SK-N-SH (cell line): Measurements from ENCODE around the gene OMP. TPM values are rescaled to one million over a fixed set of nuclear protein-coding genes. Genes with fewer than 3 reads are reported as not detected.

Experiments
- CTCF ChIA-PET: fragments of 300-600, 350-600 bp; formaldehyde crosslinking; extraction: SDS; loops from one replicate; lab custom pipeline; 2021; lab: Yijun Ruan, JAX
- POLR2A ChIA-PET: fragments of 350-600 bp; sonication (Branson Sonifier 250); formaldehyde crosslinking; extraction: SDS; loops from one replicate; lab custom pipeline; 2020; ENCODE audit warnings: antibody characterized with exemption, inconsistent platforms; lab: Yijun Ruan, JAX
- DNase-seq: peaks from one replicate; pipeline ENCODE4 v3.0.0; 2012
- H2AFZ ChIP-seq: fragments of 200-600 bp; sonication (generic); 2 replicates; pipeline ENCODE4 v1.8.1; 2016; ENCODE audit warnings: antibody characterized with exemption, mild to moderate bottlenecking, low read depth
- H3F3A ChIP-seq: fragments of 200-600 bp; sonication (generic); replicated peaks from 2 replicates; pipeline ENCODE3; 2016; ENCODE audit warnings: antibody characterized with exemption, mild to moderate bottlenecking; ENCODE audit not compliant: insufficient read depth
- H3K27ac ChIP-seq, 2 experiments: fragments of 200-500 bp in 1 of 2; fragments of 200-600 bp in 1 of 2; sonication (Bioruptor generic) in 1 of 2; sonication (generic), shearing (Covaris generic) in 1 of 2; 2 replicates each; pipeline versions ENCODE4 v1.5.1 to v1.6.1; 2014 to 2016; ENCODE audit warnings: low read depth in 2 of 2, inconsistent platforms in 1 of 2, low read length in 1 of 2, mild to moderate bottlenecking in 1 of 2, mixed read lengths in 1 of 2
- H3K27me3 ChIP-seq: fragments of 200-600 bp; sonication (generic), shearing (Covaris generic); 2 replicates; pipeline ENCODE4 v1.6.1; 2016; ENCODE audit warnings: mixed run types; ENCODE audit not compliant: insufficient read depth
- H3K36me3 ChIP-seq, 2 experiments: fragments of 200-500 bp in 1 of 2; fragments of 200-600 bp in 1 of 2; sonication (Bioruptor generic) in 1 of 2; sonication (generic) in 1 of 2; replicated peaks in 1 of 2; 2 replicates each; pipeline versions ENCODE3 to v1.5.1; 2014 to 2016; ENCODE audit warnings: low read length in 1 of 2, mild to moderate bottlenecking in 1 of 2; ENCODE audit not compliant: insufficient read depth in 2 of 2, control insufficient read depth in 1 of 2
- H3K4me1 ChIP-seq, 2 experiments: fragments of 200-500 bp in 1 of 2; fragments of 200-600 bp in 1 of 2; sonication (Bioruptor generic) in 1 of 2; sonication (generic), shearing (Covaris generic) in 1 of 2; 2 replicates each; pipeline versions ENCODE4 v1.5.1 to v1.6.1; 2014 to 2016; ENCODE audit warnings: low read depth in 1 of 2, low read length in 1 of 2, mixed run types in 1 of 2; ENCODE audit not compliant: insufficient read depth in 2 of 2, control insufficient read depth in 1 of 2
- H3K4me2 ChIP-seq: fragments of 200-600 bp; sonication (generic), shearing (Covaris generic); 2 replicates; pipeline ENCODE4 v1.6.1; 2017; ENCODE audit warnings: mixed run types
- H3K4me3 ChIP-seq, 2 experiments: fragments of 200-500 bp in 1 of 2; fragments of 200-600 bp in 1 of 2; sonication (Bioruptor generic) in 1 of 2; sonication (generic), shearing (Covaris generic) in 1 of 2; 2 replicates each; pipeline versions ENCODE4 v1.5.1 to v1.8.1; 2014 to 2016; ENCODE audit warnings: low read depth in 2 of 2, inconsistent platforms in 1 of 2, low read length in 1 of 2, mild to moderate bottlenecking in 1 of 2, mixed read lengths in 1 of 2, moderate library complexity in 1 of 2
- H3K79me2 ChIP-seq: fragments of 200-600 bp; sonication (generic); 2 replicates; pipeline ENCODE4 v1.8.1; 2017; ENCODE audit warnings: mild to moderate bottlenecking; ENCODE audit not compliant: insufficient read depth
- H3K9ac ChIP-seq: fragments of 200-600 bp; sonication (generic); 2 replicates; pipeline ENCODE4 v1.6.1; 2017; ENCODE audit warnings: mixed run types
- H3K9me2 ChIP-seq: fragments of 200-600 bp; sonication (generic); 2 replicates; pipeline ENCODE4 v1.6.1; 2017; ENCODE audit warnings: mixed run types
- H3K9me3 ChIP-seq: fragments of 200-600 bp; sonication (generic); 2 replicates; pipeline ENCODE4 v1.6.1; 2017; ENCODE audit warnings: mixed run types, mild to moderate bottlenecking, moderate library complexity
- H4K20me1 ChIP-seq: fragments of 200-600 bp; sonication (generic); 2 replicates; pipeline ENCODE4 v1.6.1; 2017; ENCODE audit warnings: mild to moderate bottlenecking, mixed run types; ENCODE audit not compliant: insufficient read depth
- CHD2 ChIP-seq: fragments of 150-350 bp; IDR thresholded peaks from 2 replicates; pipeline ENCODE4 v1.6.1; 2018; ENCODE audit warnings: low read length; ENCODE audit not compliant: partially characterized antibody
- FOSL2 ChIP-seq: IDR thresholded peaks from 2 replicates; pipeline ENCODE4 v1.4.0; 2012; ENCODE audit warnings: low read depth, mild to moderate bottlenecking, moderate library complexity, borderline replicate concordance
- FOXJ3 ChIP-seq: sonication (generic); formaldehyde crosslinking; IDR thresholded peaks from 2 replicates; pipeline ENCODE4 v1.5.1; 2020; ENCODE audit warnings: mild to moderate bottlenecking, missing genetic modification reagents
- GATA2 ChIP-seq: sonication (generic); formaldehyde crosslinking; IDR thresholded peaks from 2 replicates; pipeline ENCODE4 v1.5.0; 2020; ENCODE audit warnings: mild to moderate bottlenecking, missing genetic modification reagents
- IRF3 ChIP-seq: fragments of 150-350 bp; IDR thresholded peaks from 2 replicates; pipeline ENCODE4 v1.6.1; 2016; ENCODE audit warnings: mild to moderate bottlenecking, low read depth, low read length
- MEF2A ChIP-seq: IDR thresholded peaks from 2 replicates; pipeline ENCODE4 v1.4.0; 2012; ENCODE audit warnings: low read depth, borderline replicate concordance
- MXI1 ChIP-seq: IDR thresholded peaks from 2 replicates; pipeline ENCODE4 v1.6.1; 2012; ENCODE audit warnings: mild to moderate bottlenecking, low read depth, low read length, improper control_type of control experiment
- POLR2AphosphoS5 ChIP-seq: IDR thresholded peaks from 2 replicates; pipeline ENCODE4 v1.6.1; 2012; ENCODE audit warnings: low read depth, low read length
- RFX5 ChIP-seq: IDR thresholded peaks from 2 replicates; pipeline ENCODE4 v1.6.1; 2012; ENCODE audit warnings: mild to moderate bottlenecking, improper control_type of control experiment, low read length
- RXRA ChIP-seq: IDR thresholded peaks from 2 replicates; pipeline ENCODE4 v1.4.0; 2012; ENCODE audit warnings: low read depth, mild to moderate bottlenecking, borderline replicate concordance
- SIN3A ChIP-seq: IDR thresholded peaks from 2 replicates; pipeline ENCODE4 v1.6.1; 2012; ENCODE audit warnings: low read depth, mild to moderate bottlenecking, low read length, moderate library complexity, borderline replicate concordance
- TAF1 ChIP-seq: IDR thresholded peaks from 2 replicates; pipeline ENCODE4 v1.6.1; 2012; ENCODE audit warnings: low read depth, mild to moderate bottlenecking, low read length, moderate library complexity, borderline replicate concordance
- TEAD4 ChIP-seq: IDR thresholded peaks from 2 replicates; pipeline ENCODE4 v1.4.0; 2012; ENCODE audit warnings: mild to moderate bottlenecking, borderline replicate concordance; ENCODE audit not compliant: insufficient read depth
- WGBS: methylation state at CpG from one replicate; pipeline ENCODE4 v1.1.6; 2017; ENCODE audit warnings: low lambda C conversion rate; 5-methylcytosine and 5-hydroxymethylcytosine counted together
- polyA plus RNA-seq, 3 experiments: library from polyadenylated mRNA; depleted of rRNA; stranded (reverse); fragments of >200 nt; gene quantifications; 2 replicates each; pipeline ENCODE4 v1.2.3, GENCODE V29; 2012
- TF ChIP-seq, protein P1 (sequence below): fragments of 150-350 bp; IDR thresholded peaks from 2 replicates; pipeline ENCODE4 v1.6.1; 2017; ENCODE audit warnings: antibody characterized with exemption, low read length, low read depth, borderline replicate concordance
- TF ChIP-seq, protein P2 (sequence below): IDR thresholded peaks from 2 replicates; pipeline ENCODE4 v1.6.1; 2012; ENCODE audit warnings: mild to moderate bottlenecking, low read depth, low read length, moderate library complexity
- TF ChIP-seq, protein P3 (sequence below): fragments of 200-600 bp; sonication (generic); IDR thresholded peaks from 2 replicates; pipeline ENCODE4 v1.6.1; 2017; ENCODE audit warnings: antibody characterized with exemption, mild to moderate bottlenecking, moderate library complexity

OMP gene
- polyA plus RNA-seq, 1 of the 3 experiments (the other 2 are of a cell fraction) = 0.20 TPM

- no peak for TF ChIP-seq GATA2 (CRISPR knock-in tag)
- no peak for TF ChIP-seq SIN3A
- no peak for TF ChIP-seq FOSL2
- TF ChIP-seq, protein P1, sequence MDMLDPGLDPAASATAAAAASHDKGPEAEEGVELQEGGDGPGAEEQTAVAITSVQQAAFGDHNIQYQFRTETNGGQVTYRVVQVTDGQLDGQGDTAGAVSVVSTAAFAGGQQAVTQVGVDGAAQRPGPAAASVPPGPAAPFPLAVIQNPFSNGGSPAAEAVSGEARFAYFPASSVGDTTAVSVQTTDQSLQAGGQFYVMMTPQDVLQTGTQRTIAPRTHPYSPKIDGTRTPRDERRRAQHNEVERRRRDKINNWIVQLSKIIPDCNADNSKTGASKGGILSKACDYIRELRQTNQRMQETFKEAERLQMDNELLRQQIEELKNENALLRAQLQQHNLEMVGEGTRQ = no peak
- TF ChIP-seq MEF2A = no peak
- no peak for TF ChIP-seq RFX5
- no peak for TF ChIP-seq MXI1
- TF ChIP-seq RXRA = no peak
- TF ChIP-seq FOXJ3 (CRISPR knock-in tag) = no peak
- TF ChIP-seq CHD2 = no peak
- TF ChIP-seq, protein P2, sequence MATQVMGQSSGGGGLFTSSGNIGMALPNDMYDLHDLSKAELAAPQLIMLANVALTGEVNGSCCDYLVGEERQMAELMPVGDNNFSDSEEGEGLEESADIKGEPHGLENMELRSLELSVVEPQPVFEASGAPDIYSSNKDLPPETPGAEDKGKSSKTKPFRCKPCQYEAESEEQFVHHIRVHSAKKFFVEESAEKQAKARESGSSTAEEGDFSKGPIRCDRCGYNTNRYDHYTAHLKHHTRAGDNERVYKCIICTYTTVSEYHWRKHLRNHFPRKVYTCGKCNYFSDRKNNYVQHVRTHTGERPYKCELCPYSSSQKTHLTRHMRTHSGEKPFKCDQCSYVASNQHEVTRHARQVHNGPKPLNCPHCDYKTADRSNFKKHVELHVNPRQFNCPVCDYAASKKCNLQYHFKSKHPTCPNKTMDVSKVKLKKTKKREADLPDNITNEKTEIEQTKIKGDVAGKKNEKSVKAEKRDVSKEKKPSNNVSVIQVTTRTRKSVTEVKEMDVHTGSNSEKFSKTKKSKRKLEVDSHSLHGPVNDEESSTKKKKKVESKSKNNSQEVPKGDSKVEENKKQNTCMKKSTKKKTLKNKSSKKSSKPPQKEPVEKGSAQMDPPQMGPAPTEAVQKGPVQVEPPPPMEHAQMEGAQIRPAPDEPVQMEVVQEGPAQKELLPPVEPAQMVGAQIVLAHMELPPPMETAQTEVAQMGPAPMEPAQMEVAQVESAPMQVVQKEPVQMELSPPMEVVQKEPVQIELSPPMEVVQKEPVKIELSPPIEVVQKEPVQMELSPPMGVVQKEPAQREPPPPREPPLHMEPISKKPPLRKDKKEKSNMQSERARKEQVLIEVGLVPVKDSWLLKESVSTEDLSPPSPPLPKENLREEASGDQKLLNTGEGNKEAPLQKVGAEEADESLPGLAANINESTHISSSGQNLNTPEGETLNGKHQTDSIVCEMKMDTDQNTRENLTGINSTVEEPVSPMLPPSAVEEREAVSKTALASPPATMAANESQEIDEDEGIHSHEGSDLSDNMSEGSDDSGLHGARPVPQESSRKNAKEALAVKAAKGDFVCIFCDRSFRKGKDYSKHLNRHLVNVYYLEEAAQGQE = no peak
- TF ChIP-seq, protein P3, sequence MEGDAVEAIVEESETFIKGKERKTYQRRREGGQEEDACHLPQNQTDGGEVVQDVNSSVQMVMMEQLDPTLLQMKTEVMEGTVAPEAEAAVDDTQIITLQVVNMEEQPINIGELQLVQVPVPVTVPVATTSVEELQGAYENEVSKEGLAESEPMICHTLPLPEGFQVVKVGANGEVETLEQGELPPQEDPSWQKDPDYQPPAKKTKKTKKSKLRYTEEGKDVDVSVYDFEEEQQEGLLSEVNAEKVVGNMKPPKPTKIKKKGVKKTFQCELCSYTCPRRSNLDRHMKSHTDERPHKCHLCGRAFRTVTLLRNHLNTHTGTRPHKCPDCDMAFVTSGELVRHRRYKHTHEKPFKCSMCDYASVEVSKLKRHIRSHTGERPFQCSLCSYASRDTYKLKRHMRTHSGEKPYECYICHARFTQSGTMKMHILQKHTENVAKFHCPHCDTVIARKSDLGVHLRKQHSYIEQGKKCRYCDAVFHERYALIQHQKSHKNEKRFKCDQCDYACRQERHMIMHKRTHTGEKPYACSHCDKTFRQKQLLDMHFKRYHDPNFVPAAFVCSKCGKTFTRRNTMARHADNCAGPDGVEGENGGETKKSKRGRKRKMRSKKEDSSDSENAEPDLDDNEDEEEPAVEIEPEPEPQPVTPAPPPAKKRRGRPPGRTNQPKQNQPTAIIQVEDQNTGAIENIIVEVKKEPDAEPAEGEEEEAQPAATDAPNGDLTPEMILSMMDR = no peak
- TF ChIP-seq IRF3 = no peak
- TF ChIP-seq TAF1 = no peak
- no peak for TF ChIP-seq TEAD4
- no peak for TF ChIP-seq POLR2AphosphoS5
- TF ChIP-seq, all 33 proteins: peak for 0
- Histone ChIP-seq H3K9me3 (no peaks in the 10 kb centered on the region), H3F3A (no peaks in the 10 kb centered on the region), H3K9ac (no peak overlapping the region), H3K9me2 (no peaks in the 10 kb centered on the region), H3K4me3 (no peak overlapping the region), H2AFZ (no peak overlapping the region), H3K79me2 (no peaks in the 10 kb centered on the region), H3K36me3 (no peaks in the 10 kb centered on the region), H3K27me3 (no peaks in the 10 kb centered on the region), H3K27ac (no peak overlapping the region), H3K4me1 (peaks cover 0 to 42% of the 10 kb centered on the region in 2 experiments; a peak in 2 of 4 replicates), H3K4me2 (no peak overlapping the region), H4K20me1 (no peaks in the 10 kb centered on the region)
- CTCF ChIA-PET = interaction anchor here (0.7 to 12.2 kb wide), 10 partner anchors 10 to 427 kb away, joined by 3 to 270 read pairs (median 4); no protein-coding TSS in a partner anchor
- 96% methylated on average over 6 of the region's 11 CpGs for WGBS
- POLR2A ChIA-PET = no interaction called here
- DNase-seq = no peak
Measured at GRCh38 chr11:77129842-77130756, 27.5 kb downstream of the OMP start.
